GM12878 (cell line): ENCODE data around the gene DTNBP1. TPM values are rescaled to one million over a fixed set of nuclear protein-coding genes. Genes with fewer than 3 reads are reported as not detected.

Source experiments
- ATAC-seq: fragments of 200-7000 bp; cut with Tn5 transposase; 3 replicates; pipeline ENCODE4 v1.9.1; 2020; ENCODE audit warnings: mild to moderate bottlenecking, moderate library complexity
- BruUV-seq: library from RNA; stranded (reverse); fragments of 400-500 nt; replicated peaks from 2 replicates; lab custom pipeline; 2021; lab: Mats Ljungman, UMichigan
- CTCF ChIA-PET: fragments of 300-600 bp; sonication (Branson Sonifier 250); formaldehyde crosslinking; extraction: SDS; loops from one replicate; lab custom pipeline; 2021; ENCODE audit warnings: inconsistent platforms; lab: Yijun Ruan, JAX
- POLR2A ChIA-PET: fragments of 350-600 bp; formaldehyde crosslinking; extraction: SDS; loops from one replicate; lab custom pipeline; 2021; ENCODE audit warnings: inconsistent platforms; lab: Charles Lee
- RAD21 ChIA-PET: fragments of 300-600 bp; sonication (Branson Sonifier 250); formaldehyde crosslinking; loops from one replicate; lab custom pipeline; 2023; ENCODE audit warnings: antibody characterized with exemption; ENCODE audit not compliant: unreplicated experiment; lab: Charles Lee
- SMC1A ChIA-PET: fragments of 300-600 bp; sonication (Branson Sonifier 250); formaldehyde crosslinking; loops from one replicate; lab custom pipeline; 2023; ENCODE audit not compliant: unreplicated experiment, uncharacterized antibody; lab: Charles Lee
- DNase-seq: peaks from one replicate; pipeline ENCODE4 v3.0.0-alpha.2; 2011; ENCODE audit warnings: low read depth, low spot score
- FAIRE-seq: peaks from 3 replicates; lab custom pipeline; 2011; peaks lifted over from hg19 to GRCh38; lab: Jason Lieb, UNC
- H2AFZ ChIP-seq: 2 replicates; pipeline ENCODE4 v1.6.0; 2011; ENCODE audit warnings: low read depth, low read length, control low read depth; ENCODE audit not compliant: control insufficient read depth
- H3K27ac ChIP-seq: 2 replicates; pipeline ENCODE4 v1.5.1; 2011; ENCODE audit warnings: control low read depth; ENCODE audit not compliant: control insufficient read depth, insufficient read depth
- H3K27me3 ChIP-seq, 2 experiments: replicated peaks in 1 of 2; 2 replicates each; pipeline versions ENCODE4 v1.6.0 to v1.6.1; 2011; ENCODE audit warnings: low read length in 1 of 2; ENCODE audit not compliant: control insufficient read depth in 2 of 2, insufficient read depth in 2 of 2
- H3K36me3 ChIP-seq, 2 experiments: 2 replicates each; pipeline ENCODE4 v1.5.1; 2011; ENCODE audit warnings: low read length in 1 of 2; ENCODE audit not compliant: control insufficient read depth in 2 of 2, insufficient read depth in 2 of 2
- H3K4me1 ChIP-seq: 2 replicates; pipeline ENCODE4 v1.6.1; 2011; ENCODE audit warnings: mild to moderate bottlenecking, low read length, moderate library complexity, mixed read lengths; ENCODE audit not compliant: control insufficient read depth, insufficient read depth
- H3K4me2 ChIP-seq: 2 replicates; pipeline ENCODE4 v1.6.0; 2011; ENCODE audit warnings: control low read depth; ENCODE audit not compliant: control insufficient read depth, insufficient read depth
- H3K4me3 ChIP-seq: fragments of 200-600 bp; sonication (generic); 2 replicates; pipeline ENCODE4 v1.5.1; 2016
- H3K79me2 ChIP-seq: 2 replicates; pipeline ENCODE4 v1.6.0; 2011; ENCODE audit warnings: low read length; ENCODE audit not compliant: control insufficient read depth, insufficient read depth
- H3K9ac ChIP-seq: 2 replicates; pipeline ENCODE4 v1.8.0; 2011; ENCODE audit warnings: low read length, control low read depth, mixed read lengths; ENCODE audit not compliant: control insufficient read depth, insufficient read depth
- H3K9me3 ChIP-seq: replicated peaks from 3 replicates; pipeline ENCODE4 v1.5.1; 2011; ENCODE audit warnings: mild to moderate bottlenecking, low read length; ENCODE audit not compliant: control insufficient read depth, insufficient read depth
- H4K20me1 ChIP-seq: 2 replicates; pipeline ENCODE4 v1.6.0; 2011; ENCODE audit not compliant: control insufficient read depth, insufficient read depth
- ATF7 ChIP-seq: fragments of 450-650 bp; IDR thresholded peaks from 2 replicates; pipeline ENCODE4 v1.6.1; 2016; ENCODE audit warnings: low read depth, mild to moderate bottlenecking
- BHLHE40 ChIP-seq, 2 experiments: fragments of 450-650 bp in 1 of 2; IDR thresholded peaks; 2 replicates each; pipeline ENCODE4 v1.6.1; 2011 to 2017; ENCODE audit warnings: low read depth in 2 of 2, borderline replicate concordance in 1 of 2, improper control_type of control experiment in 1 of 2, low read length in 1 of 2, mild to moderate bottlenecking in 1 of 2
- BRCA1 ChIP-seq: IDR thresholded peaks from 2 replicates; pipeline ENCODE4 v1.6.1; 2011; ENCODE audit warnings: low read depth, low read length, improper control_type of control experiment
- CEBPB ChIP-seq, 2 experiments: fragments of 150-350 bp in 1 of 2; IDR thresholded peaks; 2 replicates each; pipeline ENCODE4 v1.6.1; 2012 to 2014; ENCODE audit warnings: low read depth in 2 of 2, low read length in 2 of 2, borderline replicate concordance in 1 of 2, inconsistent platforms in 1 of 2
- CHD4 ChIP-seq: fragments of 200-600 bp; sonication (generic); IDR thresholded peaks from 2 replicates; pipeline ENCODE4 v1.6.1; 2016; ENCODE audit warnings: mild to moderate bottlenecking
- FOS ChIP-seq: IDR thresholded peaks from 3 replicates; pipeline ENCODE4 v1.6.1; 2011; ENCODE audit warnings: borderline replicate concordance; ENCODE audit not compliant: insufficient read length; ENCODE audit errors: extremely low read depth
- FOXK2 ChIP-seq: fragments of 450-650 bp; IDR thresholded peaks from 2 replicates; pipeline ENCODE4 v1.6.1; 2017; ENCODE audit warnings: mild to moderate bottlenecking, moderate library complexity
- HDAC2 ChIP-seq: fragments of 200-600 bp; sonication (generic); IDR thresholded peaks from 2 replicates; pipeline ENCODE4 v1.6.1; 2017
- SMAD5 ChIP-seq: IDR thresholded peaks from 2 replicates; pipeline ENCODE4 v1.6.1; 2016; ENCODE audit warnings: antibody characterized with exemption, low read depth
- SUPT20H ChIP-seq: IDR thresholded peaks from 2 replicates; pipeline ENCODE4 v1.6.1; 2011; ENCODE audit warnings: low read depth, mild to moderate bottlenecking, low read length, moderate library complexity, borderline replicate concordance; ENCODE audit not compliant: control insufficient read depth
- SUZ12 ChIP-seq: fragments of 200-600 bp; sonication (generic); IDR thresholded peaks from one replicate; pipeline ENCODE4 v1.6.1; 2018; ENCODE audit warnings: antibody characterized with exemption, mild to moderate bottlenecking; ENCODE audit not compliant: unreplicated experiment
- TCF7 ChIP-seq: IDR thresholded peaks from 2 replicates; pipeline ENCODE4 v1.6.1; 2014; ENCODE audit warnings: antibody characterized with exemption, borderline replicate concordance
- WGBS: methylation state at CpG from one replicate; pipeline ENCODE4 v1.1.6; 2016; ENCODE audit warnings: low lambda C conversion rate; ENCODE audit not compliant: insufficient replicate concordance, insufficient coverage; ENCODE audit errors: missing lambda C conversion rate; 5-methylcytosine and 5-hydroxymethylcytosine counted together
- in situ Hi-C: fragments of 300-500 bp; cut with MboI; formaldehyde crosslinking; loops from 9 replicates; pipeline ENCODE4 v1.14.3; 2018; ENCODE audit warnings: mixed read lengths
- intact Hi-C: fragments of 100-400 bp; cut with micrococcal nuclease; formaldehyde crosslinking; loops from one replicate; pipeline ENCODE4 v1.14.2; 2022; ENCODE audit not compliant: unreplicated experiment
- polyA plus RNA-seq, 11 experiments: library from polyadenylated mRNA; depleted of rRNA in 4 of 11; unstranded in 6 of 11; stranded (reverse) in 5 of 11; fragments of >200 nt; fragmentation: Nextera tagmentation in 4 of 11; fragmentation: Illumina TruSeq in 1 of 11; extraction: Ambion mirVana in 4 of 11; extraction: Trizol in 1 of 11; gene quantifications; 1 replicate in 1 of 11; 2 replicates in 10 of 11; pipeline versions ENCODE4 v1.2.1 to v1.2.3, GENCODE V29; 2011 to 2016; ENCODE audit warnings: inconsistent platforms in 2 of 11, missing spikeins in 2 of 11, low read depth in 1 of 11
- total RNA-seq, 4 experiments: library from RNA; depleted of rRNA in 3 of 4; stranded (reverse); fragments of >200 nt in 3 of 4; fragmentation: Illumina TruSeq in 1 of 4; extraction: Trizol in 1 of 4; gene quantifications; 2 replicates each; pipeline versions ENCODE4 v1.2.1 to v1.2.3, GENCODE V29; 2013 to 2021
- TF ChIP-seq, protein P1 (sequence below): fragments of 450-650 bp; formaldehyde crosslinking; IDR thresholded peaks from 2 replicates; pipeline ENCODE4 v1.5.0; 2022; ENCODE audit warnings: mild to moderate bottlenecking, missing genetic modification characterization
- TF ChIP-seq, protein P2 (sequence below): IDR thresholded peaks from 2 replicates; pipeline ENCODE4 v1.6.1; 2012; ENCODE audit warnings: improper control_type of control experiment, low read depth, low read length; ENCODE audit not compliant: insufficient replicate concordance

Gene DTNBP1
- total and polyA plus RNA-seq, 10 of the 15 experiments (the other 5 are each of a cell fraction or from before 2014, with no cell fraction given): 7.1 to 40.3 (median 20.1) TPM

DNA sequence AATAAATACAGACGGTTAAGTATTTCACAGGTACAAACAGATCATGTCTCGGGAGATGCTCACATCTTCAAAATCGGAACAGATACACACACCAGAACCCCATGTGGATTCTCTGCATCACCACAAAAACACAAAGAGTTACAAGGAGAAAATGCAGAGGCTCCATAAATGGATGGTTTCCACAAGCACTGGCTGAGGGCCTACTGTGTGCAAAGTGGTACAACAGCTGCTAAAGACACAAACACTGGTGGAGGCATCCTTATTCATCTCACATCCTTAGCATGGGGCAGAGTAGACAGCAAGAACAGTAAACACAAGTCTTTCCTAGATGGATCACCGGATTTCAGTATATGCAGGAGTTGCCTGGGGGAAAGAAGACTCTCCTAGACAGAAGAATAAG is 88.8 kb downstream of the DTNBP1 start (continued):
- TF ChIP-seq ATF7: no peak
- TF ChIP-seq FOXK2: no peak
- no peak for TF ChIP-seq HDAC2
- TF ChIP-seq BRCA1: no peak

DNA sequence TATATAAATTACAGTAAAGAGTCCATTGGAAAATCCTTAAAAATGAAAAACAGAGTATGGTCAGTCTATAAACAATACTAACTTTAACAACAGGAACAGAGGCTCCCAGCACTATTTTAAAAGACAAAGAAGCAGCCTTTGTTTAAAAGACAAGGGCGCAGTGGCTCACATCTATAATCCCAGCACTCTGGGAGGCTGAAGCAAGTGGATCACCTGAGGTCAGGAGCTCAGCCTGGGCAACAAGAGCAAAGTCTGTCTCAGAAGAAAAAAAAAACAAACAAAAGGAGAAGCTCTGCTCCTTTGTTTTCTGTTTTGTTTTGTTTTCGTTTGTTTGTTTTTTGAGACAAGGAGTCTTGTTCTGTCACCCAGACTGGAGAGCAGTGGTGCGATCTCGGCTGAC is 89.4 kb downstream of the DTNBP1 start:
- H3K36me3 ChIP-seq: no peaks in the 10 kb centered on the region; a peak in 1 of 4 replicates
- no peak overlapping the region for H2AFZ ChIP-seq
- DNase-seq: no peak
- in situ Hi-C loops: no loop called here
- no peaks in the 10 kb centered on the region for H4K20me1 ChIP-seq
- no peaks in the 10 kb centered on the region for H3K27me3 ChIP-seq
- no peak overlapping the region for H3K27ac ChIP-seq
- H3K4me2 ChIP-seq: no peak overlapping the region
- H3K4me3 ChIP-seq: no peak overlapping the region
- intact Hi-C loops: no loop called here
- no peak overlapping the region for H3K9ac ChIP-seq
- SMC1A ChIA-PET: interaction anchor here (3.2 kb wide), 1 partner anchor 10 kb away, joined by 10 read pairs; no protein-coding TSS in a partner anchor
- no peak for FAIRE-seq
- RAD21 ChIA-PET: no interaction called here
- H3K9me3 ChIP-seq: no peaks in the 10 kb centered on the region; the same call in 2 of the 3 replicates
- CTCF ChIA-PET: no interaction called here
- WGBS: 98% methylated on average over 4 of the region's 4 CpGs
- ATAC-seq: no peak
- no TSS peak for BruUV-seq
- peaks cover 5% of the 10 kb centered on the region for H3K4me1 ChIP-seq
- TF ChIP-seq CHD4 (no peak), SUZ12 (no peak), SMAD5 (no peak), CEBPB (IDR thresholded peaks at IDR 0.05; ENCODE audit: borderline replicate concordance in 1 of 2, low read depth in 2 of 2, low read length in 2 of 2) (no peak), SUPT20H (no peak), FOS (no peak), TCF7 (no peak), BHLHE40 (IDR thresholded peaks at IDR 0.05; ENCODE audit: borderline replicate concordance in 1 of 2, low read depth in 2 of 2, low read length in 1 of 2) (no peak)
- TF ChIP-seq, protein P1, sequence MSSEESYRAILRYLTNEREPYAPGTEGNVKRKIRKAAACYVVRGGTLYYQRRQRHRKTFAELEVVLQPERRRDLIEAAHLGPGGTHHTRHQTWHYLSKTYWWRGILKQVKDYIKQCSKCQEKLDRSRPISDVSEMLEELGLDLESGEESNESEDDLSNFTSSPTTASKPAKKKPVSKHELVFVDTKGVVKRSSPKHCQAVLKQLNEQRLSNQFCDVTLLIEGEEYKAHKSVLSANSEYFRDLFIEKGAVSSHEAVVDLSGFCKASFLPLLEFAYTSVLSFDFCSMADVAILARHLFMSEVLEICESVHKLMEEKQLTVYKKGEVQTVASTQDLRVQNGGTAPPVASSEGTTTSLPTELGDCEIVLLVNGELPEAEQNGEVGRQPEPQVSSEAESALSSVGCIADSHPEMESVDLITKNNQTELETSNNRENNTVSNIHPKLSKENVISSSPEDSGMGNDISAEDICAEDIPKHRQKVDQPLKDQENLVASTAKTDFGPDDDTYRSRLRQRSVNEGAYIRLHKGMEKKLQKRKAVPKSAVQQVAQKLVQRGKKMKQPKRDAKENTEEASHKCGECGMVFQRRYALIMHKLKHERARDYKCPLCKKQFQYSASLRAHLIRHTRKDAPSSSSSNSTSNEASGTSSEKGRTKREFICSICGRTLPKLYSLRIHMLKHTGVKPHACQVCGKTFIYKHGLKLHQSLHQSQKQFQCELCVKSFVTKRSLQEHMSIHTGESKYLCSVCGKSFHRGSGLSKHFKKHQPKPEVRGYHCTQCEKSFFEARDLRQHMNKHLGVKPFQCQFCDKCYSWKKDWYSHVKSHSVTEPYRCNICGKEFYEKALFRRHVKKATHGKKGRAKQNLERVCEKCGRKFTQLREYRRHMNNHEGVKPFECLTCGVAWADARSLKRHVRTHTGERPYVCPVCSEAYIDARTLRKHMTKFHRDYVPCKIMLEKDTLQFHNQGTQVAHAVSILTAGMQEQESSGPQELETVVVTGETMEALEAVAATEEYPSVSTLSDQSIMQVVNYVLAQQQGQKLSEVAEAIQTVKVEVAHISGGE (CRISPR knock-in tag): no peak
- TF ChIP-seq, protein P2, sequence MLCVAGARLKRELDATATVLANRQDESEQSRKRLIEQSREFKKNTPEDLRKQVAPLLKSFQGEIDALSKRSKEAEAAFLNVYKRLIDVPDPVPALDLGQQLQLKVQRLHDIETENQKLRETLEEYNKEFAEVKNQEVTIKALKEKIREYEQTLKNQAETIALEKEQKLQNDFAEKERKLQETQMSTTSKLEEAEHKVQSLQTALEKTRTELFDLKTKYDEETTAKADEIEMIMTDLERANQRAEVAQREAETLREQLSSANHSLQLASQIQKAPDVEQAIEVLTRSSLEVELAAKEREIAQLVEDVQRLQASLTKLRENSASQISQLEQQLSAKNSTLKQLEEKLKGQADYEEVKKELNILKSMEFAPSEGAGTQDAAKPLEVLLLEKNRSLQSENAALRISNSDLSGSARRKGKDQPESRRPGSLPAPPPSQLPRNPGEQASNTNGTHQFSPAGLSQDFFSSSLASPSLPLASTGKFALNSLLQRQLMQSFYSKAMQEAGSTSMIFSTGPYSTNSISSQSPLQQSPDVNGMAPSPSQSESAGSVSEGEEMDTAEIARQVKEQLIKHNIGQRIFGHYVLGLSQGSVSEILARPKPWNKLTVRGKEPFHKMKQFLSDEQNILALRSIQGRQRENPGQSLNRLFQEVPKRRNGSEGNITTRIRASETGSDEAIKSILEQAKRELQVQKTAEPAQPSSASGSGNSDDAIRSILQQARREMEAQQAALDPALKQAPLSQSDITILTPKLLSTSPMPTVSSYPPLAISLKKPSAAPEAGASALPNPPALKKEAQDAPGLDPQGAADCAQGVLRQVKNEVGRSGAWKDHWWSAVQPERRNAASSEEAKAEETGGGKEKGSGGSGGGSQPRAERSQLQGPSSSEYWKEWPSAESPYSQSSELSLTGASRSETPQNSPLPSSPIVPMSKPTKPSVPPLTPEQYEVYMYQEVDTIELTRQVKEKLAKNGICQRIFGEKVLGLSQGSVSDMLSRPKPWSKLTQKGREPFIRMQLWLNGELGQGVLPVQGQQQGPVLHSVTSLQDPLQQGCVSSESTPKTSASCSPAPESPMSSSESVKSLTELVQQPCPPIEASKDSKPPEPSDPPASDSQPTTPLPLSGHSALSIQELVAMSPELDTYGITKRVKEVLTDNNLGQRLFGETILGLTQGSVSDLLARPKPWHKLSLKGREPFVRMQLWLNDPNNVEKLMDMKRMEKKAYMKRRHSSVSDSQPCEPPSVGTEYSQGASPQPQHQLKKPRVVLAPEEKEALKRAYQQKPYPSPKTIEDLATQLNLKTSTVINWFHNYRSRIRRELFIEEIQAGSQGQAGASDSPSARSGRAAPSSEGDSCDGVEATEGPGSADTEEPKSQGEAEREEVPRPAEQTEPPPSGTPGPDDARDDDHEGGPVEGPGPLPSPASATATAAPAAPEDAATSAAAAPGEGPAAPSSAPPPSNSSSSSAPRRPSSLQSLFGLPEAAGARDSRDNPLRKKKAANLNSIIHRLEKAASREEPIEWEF: no peak
- H3K79me2 ChIP-seq: no peaks in the 10 kb centered on the region
- POLR2A ChIA-PET: no interaction called here
